ENCODE results near the gene SIRPG.

- TF ChIP-seq TAF1 (IDR thresholded peaks at IDR 0.05; ENCODE audit: borderline replicate concordance, low read depth, low read length) (no peak), POLR2A (IDR thresholded peaks at IDR 0.05; ENCODE audit: low read depth, low read length) (no peak)
Observed at GRCh38 chr20:1616858-1617434, 40.6 kb downstream of the SIRPG start.

All from GM12892 (cell line).